ENCODE measurements around the gene METAP2. TPM values are rescaled to one million over a fixed set of nuclear protein-coding genes. Genes with fewer than 3 reads are reported as not detected.

The METAP2 gene
- total RNA-seq, 1 experiment from 2014 or later = 129 TPM

GRCh38 chr12:95548539-95549391, 74.8 kb downstream of the METAP2 start:
- no peak for DNase-seq (ENCODE audit: low read depth)

GRCh38 chr12:95549392-95550084, 75.6 kb downstream of the METAP2 start:
- no peak for DNase-seq (ENCODE audit: low read depth)

- DNase-seq (ENCODE audit: low read depth) = no peak
Observed at GRCh38 chr12:95551305-95551704, 77.4 kb downstream of the METAP2 start, which contains the start of gene USP44. Gene USP44 (minus strand): TSS chr12:95551476. CDS start chr12:95534256, 17,220 bp downstream.

- no peak for DNase-seq (ENCODE audit: low read depth)
Observed at GRCh38 chr12:95551913-95552516, 78.1 kb downstream of the METAP2 start.

DNA sequence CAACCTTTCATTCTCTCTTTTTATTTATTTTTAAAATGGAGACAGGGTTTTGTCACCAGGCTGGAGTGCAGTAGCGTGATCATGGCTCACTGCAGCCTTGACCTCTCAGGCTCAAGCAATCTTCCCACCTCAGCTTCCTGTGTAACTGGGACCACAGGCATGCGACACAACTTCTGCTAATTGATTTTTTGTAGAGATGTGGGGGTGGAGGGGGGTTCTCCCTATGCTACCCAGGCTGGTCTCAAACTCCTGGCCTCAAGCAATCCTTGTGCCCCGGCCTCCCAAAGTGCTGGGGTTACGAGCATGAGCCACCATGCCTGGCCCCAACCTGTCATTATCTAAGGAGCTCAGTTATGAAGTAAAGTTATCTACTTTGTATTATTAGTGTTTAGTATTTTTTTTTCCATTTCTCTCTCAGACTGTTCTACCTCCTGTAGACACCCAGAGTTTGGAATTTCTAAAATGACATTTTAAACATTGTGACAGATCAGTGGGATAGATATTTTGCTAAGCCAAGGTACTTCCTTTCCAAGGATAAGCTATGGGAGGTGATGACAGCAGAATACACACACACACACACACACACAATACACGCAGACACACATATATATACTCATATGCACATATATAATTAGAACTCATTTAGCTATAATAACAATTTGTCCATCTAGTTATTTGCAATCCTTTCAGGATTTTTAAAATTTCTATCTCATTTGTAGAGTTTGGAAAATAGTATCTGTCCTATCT, 79.4 kb downstream of the METAP2 start:
- DNase-seq (ENCODE audit: low read depth) = no peak

GRCh38 chr12:95554532-95555071, 80.7 kb downstream of the METAP2 start:
- DNase-seq (ENCODE audit: low read depth) = no peak

DNA sequence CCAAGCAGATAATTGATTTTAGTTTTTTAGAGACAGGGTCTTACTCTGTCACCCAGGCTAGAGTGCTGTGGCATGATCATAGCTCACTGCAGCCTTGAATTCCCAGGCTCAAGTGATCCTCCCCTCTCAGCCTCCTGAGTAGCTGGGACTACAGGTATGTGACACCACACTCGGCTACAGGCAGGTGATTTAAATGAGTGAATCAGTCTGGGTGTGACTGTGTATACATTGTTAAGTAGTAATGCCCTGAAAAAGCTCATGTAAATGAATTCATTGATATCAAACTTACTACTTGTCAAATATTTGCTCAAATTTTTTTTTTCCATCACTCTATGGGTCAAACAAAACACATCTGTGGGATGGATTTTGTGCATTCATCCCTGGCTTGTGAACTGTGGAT, 83.7 kb downstream of the METAP2 start:
- DNase-seq (ENCODE audit: low read depth) = no peak

Small RNAs within 50 kb of the gene (small RNA-seq; reads per million reads assigned to genes)
- gene RNU6-735P = not detected

Other genes starting within 250 kb of the METAP2 start
- not detected in 2 replicates for gene USP44, start 77.3 kb downstream of the METAP2 start, total RNA-seq (2014; rRNA removed; shearing (Covaris generic))

Data from HT1080 (cell line).